ENCODE results near the gene EPB41L4A.

EPB41L4A gene

GRCh38 chr5:112382886-112383285, 36.2 kb downstream of the EPB41L4A start:
- H3K36me3 ChIP-seq (ENCODE audit: control insufficient read depth, insufficient read depth, low read length) = no peaks in the 10 kb centered on the region
- peaks cover 5% of the 10 kb centered on the region for H3K4me1 ChIP-seq (ENCODE audit: control insufficient read depth, insufficient read depth, low read length)
- no peaks in the 10 kb centered on the region for H3K9me3 ChIP-seq (ENCODE audit: control insufficient read depth, low read length)
- no peak overlapping the region for H3K4me3 ChIP-seq (ENCODE audit: insufficient read depth, low read depth, low read length)
- 82 to 90% methylated on average over 2 of the region's 2 CpGs for WGBS, 2 experiments
- H3K27me3 ChIP-seq (ENCODE audit: control insufficient read depth, insufficient read depth, low read length, poor library complexity, severe bottlenecking) = no peaks in the 10 kb centered on the region
- H3K27ac ChIP-seq (ENCODE audit: insufficient read depth, low read depth, low read length, poor library complexity, severe bottlenecking) = no peak overlapping the region

GRCh38 chr5:112381521-112381920, 37.6 kb downstream of the EPB41L4A start:
- Histone ChIP-seq H3K27me3 (ENCODE audit: control insufficient read depth, insufficient read depth, low read length, poor library complexity, severe bottlenecking) (no peaks in the 10 kb centered on the region), H3K9me3 (ENCODE audit: control insufficient read depth, low read length) (no peaks in the 10 kb centered on the region), H3K27ac (ENCODE audit: insufficient read depth, low read depth, low read length, poor library complexity, severe bottlenecking) (no peak overlapping the region), H3K36me3 (ENCODE audit: control insufficient read depth, insufficient read depth, low read length) (no peaks in the 10 kb centered on the region), H3K4me1 (ENCODE audit: control insufficient read depth, insufficient read depth, low read length) (peaks cover 5% of the 10 kb centered on the region), H3K4me3 (ENCODE audit: insufficient read depth, low read depth, low read length) (no peak overlapping the region)
- 91 to 94% methylated on average over 3 of the region's 3 CpGs for WGBS, 2 experiments

- 71 to 72% methylated on average over 3 to 4 of the region's 5 CpGs for WGBS, 2 experiments
- H3K4me1 ChIP-seq (ENCODE audit: control insufficient read depth, insufficient read depth, low read length) = peaks cover 5% of the 10 kb centered on the region
- H3K36me3 ChIP-seq (ENCODE audit: control insufficient read depth, insufficient read depth, low read length) = no peaks in the 10 kb centered on the region
- no peaks in the 10 kb centered on the region for H3K27me3 ChIP-seq (ENCODE audit: control insufficient read depth, insufficient read depth, low read length, poor library complexity, severe bottlenecking)
- H3K9me3 ChIP-seq (ENCODE audit: control insufficient read depth, low read length) = no peaks in the 10 kb centered on the region
- H3K4me3 ChIP-seq (ENCODE audit: insufficient read depth, low read depth, low read length) = no peak overlapping the region
- H3K27ac ChIP-seq (ENCODE audit: insufficient read depth, low read depth, low read length, poor library complexity, severe bottlenecking) = no peak overlapping the region
Measured at GRCh38 chr5:112379542-112380325, 39.3 kb downstream of the EPB41L4A start.

- no peaks in the 10 kb centered on the region for H3K36me3 ChIP-seq (ENCODE audit: control insufficient read depth, insufficient read depth, low read length)
- WGBS, 2 experiments = 84 to 87% methylated on average over 4 of the region's 4 CpGs
- no peaks in the 10 kb centered on the region for H3K27me3 ChIP-seq (ENCODE audit: control insufficient read depth, insufficient read depth, low read length, poor library complexity, severe bottlenecking)
- peaks cover 5% of the 10 kb centered on the region for H3K4me1 ChIP-seq (ENCODE audit: control insufficient read depth, insufficient read depth, low read length)
- H3K9me3 ChIP-seq (ENCODE audit: control insufficient read depth, low read length) = no peaks in the 10 kb centered on the region
- H3K27ac ChIP-seq (ENCODE audit: insufficient read depth, low read depth, low read length, poor library complexity, severe bottlenecking) = no peak overlapping the region
- H3K4me3 ChIP-seq (ENCODE audit: insufficient read depth, low read depth, low read length) = no peak overlapping the region
Measured at GRCh38 chr5:112374818-112375217, 44.3 kb downstream of the EPB41L4A start.

- Histone ChIP-seq H3K27ac (ENCODE audit: insufficient read depth, low read depth, low read length, poor library complexity, severe bottlenecking) (no peak overlapping the region), H3K36me3 (ENCODE audit: control insufficient read depth, insufficient read depth, low read length) (no peaks in the 10 kb centered on the region), H3K27me3 (ENCODE audit: control insufficient read depth, insufficient read depth, low read length, poor library complexity, severe bottlenecking) (no peaks in the 10 kb centered on the region), H3K4me1 (ENCODE audit: control insufficient read depth, insufficient read depth, low read length) (peaks cover 2% of the 10 kb centered on the region), H3K9me3 (ENCODE audit: control insufficient read depth, low read length) (no peaks in the 10 kb centered on the region), H3K4me3 (ENCODE audit: insufficient read depth, low read depth, low read length) (no peak overlapping the region)
- WGBS, 2 experiments = 92 to 97% methylated on average over 2 to 5 of the region's 5 CpGs
Measured at GRCh38 chr5:112374356-112374755, 44.7 kb downstream of the EPB41L4A start.

- Histone ChIP-seq H3K27me3 (ENCODE audit: control insufficient read depth, insufficient read depth, low read length, poor library complexity, severe bottlenecking) (no peaks in the 10 kb centered on the region), H3K9me3 (ENCODE audit: control insufficient read depth, low read length) (no peaks in the 10 kb centered on the region), H3K4me1 (ENCODE audit: control insufficient read depth, insufficient read depth, low read length) (no peaks in the 10 kb centered on the region), H3K27ac (ENCODE audit: insufficient read depth, low read depth, low read length, poor library complexity, severe bottlenecking) (no peak overlapping the region), H3K4me3 (ENCODE audit: insufficient read depth, low read depth, low read length) (no peak overlapping the region), H3K36me3 (ENCODE audit: control insufficient read depth, insufficient read depth, low read length) (no peaks in the 10 kb centered on the region)
- WGBS, 2 experiments = 86 to 91% methylated on average over 2 of the region's 2 CpGs
Measured at GRCh38 chr5:112373885-112374284, 45.2 kb downstream of the EPB41L4A start.

GRCh38 chr5:112372543-112372942, 46.5 kb downstream of the EPB41L4A start:
- Histone ChIP-seq H3K4me1 (ENCODE audit: control insufficient read depth, insufficient read depth, low read length) (no peaks in the 10 kb centered on the region), H3K36me3 (ENCODE audit: control insufficient read depth, insufficient read depth, low read length) (no peaks in the 10 kb centered on the region), H3K9me3 (ENCODE audit: control insufficient read depth, low read length) (no peaks in the 10 kb centered on the region), H3K27me3 (ENCODE audit: control insufficient read depth, insufficient read depth, low read length, poor library complexity, severe bottlenecking) (no peaks in the 10 kb centered on the region), H3K27ac (ENCODE audit: insufficient read depth, low read depth, low read length, poor library complexity, severe bottlenecking) (no peak overlapping the region), H3K4me3 (ENCODE audit: insufficient read depth, low read depth, low read length) (no peak overlapping the region)

GRCh38 chr5:112371067-112371466, 48.0 kb downstream of the EPB41L4A start:
- Histone ChIP-seq H3K27ac (ENCODE audit: insufficient read depth, low read depth, low read length, poor library complexity, severe bottlenecking) (no peak overlapping the region), H3K27me3 (ENCODE audit: control insufficient read depth, insufficient read depth, low read length, poor library complexity, severe bottlenecking) (no peaks in the 10 kb centered on the region), H3K9me3 (ENCODE audit: control insufficient read depth, low read length) (no peaks in the 10 kb centered on the region), H3K4me3 (ENCODE audit: insufficient read depth, low read depth, low read length) (no peak overlapping the region), H3K4me1 (ENCODE audit: control insufficient read depth, insufficient read depth, low read length) (no peaks in the 10 kb centered on the region), H3K36me3 (ENCODE audit: control insufficient read depth, insufficient read depth, low read length) (no peaks in the 10 kb centered on the region)
- 83 to 90% methylated on average over 1 of the region's 2 CpGs for WGBS, 2 experiments

- Histone ChIP-seq H3K36me3 (ENCODE audit: control insufficient read depth, insufficient read depth, low read length) (no peaks in the 10 kb centered on the region), H3K9me3 (ENCODE audit: control insufficient read depth, low read length) (no peaks in the 10 kb centered on the region), H3K4me1 (ENCODE audit: control insufficient read depth, insufficient read depth, low read length) (no peaks in the 10 kb centered on the region), H3K4me3 (ENCODE audit: insufficient read depth, low read depth, low read length) (no peak overlapping the region), H3K27me3 (ENCODE audit: control insufficient read depth, insufficient read depth, low read length, poor library complexity, severe bottlenecking) (no peaks in the 10 kb centered on the region), H3K27ac (ENCODE audit: insufficient read depth, low read depth, low read length, poor library complexity, severe bottlenecking) (no peak overlapping the region)
- 95 to 97% methylated on average over 4 of the region's 4 CpGs for WGBS, 2 experiments
Measured at GRCh38 chr5:112367400-112367799, 51.7 kb downstream of the EPB41L4A start.

- Histone ChIP-seq H3K4me1 (ENCODE audit: control insufficient read depth, insufficient read depth, low read length) (no peaks in the 10 kb centered on the region), H3K27me3 (ENCODE audit: control insufficient read depth, insufficient read depth, low read length, poor library complexity, severe bottlenecking) (no peaks in the 10 kb centered on the region)
Measured at GRCh38 chr5:112366987-112367386, 52.1 kb downstream of the EPB41L4A start.

More at GRCh38 chr5:112366987-112367386, 52.1 kb downstream of the EPB41L4A start:
- H3K9me3 ChIP-seq (ENCODE audit: control insufficient read depth, low read length) = no peaks in the 10 kb centered on the region
- H3K27ac ChIP-seq (ENCODE audit: insufficient read depth, low read depth, low read length, poor library complexity, severe bottlenecking) = no peak overlapping the region
- no peaks in the 10 kb centered on the region for H3K36me3 ChIP-seq (ENCODE audit: control insufficient read depth, insufficient read depth, low read length)
- H3K4me3 ChIP-seq (ENCODE audit: insufficient read depth, low read depth, low read length) = no peak overlapping the region
- 75 to 81% methylated on average over 2 of the region's 2 CpGs for WGBS, 2 experiments

Measured in ectodermal cell (in vitro differentiated cells).